GM12874 (cell line): ENCODE data around the gene FNDC3B.

Experiments
- CTCF ChIP-seq: IDR thresholded peaks from 2 replicates; pipeline ENCODE4 v1.5.1; 2011; ENCODE audit warnings: low read depth, mild to moderate bottlenecking, control low read depth, low read length, moderate library complexity; ENCODE audit not compliant: insufficient read depth

Gene FNDC3B

GRCh38 chr3:172330413-172330812, 291.0 kb downstream of the FNDC3B start:
- TF ChIP-seq CTCF, result no peak

- TF ChIP-seq CTCF, result peak; percentile 79
Observed at GRCh38 chr3:172332256-172333041, 293.1 kb downstream of the FNDC3B start.

- TF ChIP-seq CTCF, result no peak
Observed at GRCh38 chr3:172333042-172333377, 293.6 kb downstream of the FNDC3B start.

GRCh38 chr3:172333692-172334457, 294.5 kb downstream of the FNDC3B start:
- TF ChIP-seq CTCF, result no peak

GRCh38 chr3:172334671-172335207, 295.4 kb downstream of the FNDC3B start:
- TF ChIP-seq CTCF, result no peak

GRCh38 chr3:172339892-172340291, 300.5 kb downstream of the FNDC3B start:
- no peak for TF ChIP-seq CTCF

- no peak for TF ChIP-seq CTCF
Observed at GRCh38 chr3:172340583-172340982, 301.2 kb downstream of the FNDC3B start.
